GM20000 (cell line): ENCODE results near the gene PTPN20.

ENCODE experiments used
- DNase-seq: peaks from one replicate; pipeline ENCODE4 v3.0.0; 2012; ENCODE audit warnings: low spot score
- TF ChIP-seq, protein P1 (sequence below): IDR thresholded peaks from 2 replicates; pipeline ENCODE4 v1.5.1; 2012; ENCODE audit warnings: mild to moderate bottlenecking, control low read depth; ENCODE audit errors: extremely low read depth, missing control alignments

The PTPN20 gene

DNA sequence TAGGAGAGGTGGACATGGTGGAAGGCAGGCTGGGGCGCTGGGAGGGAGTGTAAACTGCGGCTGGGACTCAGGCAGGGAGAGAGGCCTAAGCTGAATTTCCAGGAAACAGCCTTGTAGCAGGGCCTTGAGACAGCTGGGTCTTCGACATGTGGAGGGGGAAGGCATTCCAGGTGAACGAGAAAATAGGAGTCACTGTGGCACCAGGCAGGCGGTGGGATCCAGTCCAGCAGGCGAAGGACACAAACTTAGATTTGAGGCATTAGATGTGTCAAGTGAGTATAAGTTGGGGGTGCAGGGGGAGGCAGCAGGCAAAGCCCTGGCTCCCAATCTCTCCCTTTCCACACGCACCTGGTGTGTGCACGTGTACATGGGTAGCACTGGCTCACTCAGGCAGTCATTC is 105.3 kb downstream of the PTPN20 start:
- DNase-seq, result no peak
- TF ChIP-seq, protein P1, sequence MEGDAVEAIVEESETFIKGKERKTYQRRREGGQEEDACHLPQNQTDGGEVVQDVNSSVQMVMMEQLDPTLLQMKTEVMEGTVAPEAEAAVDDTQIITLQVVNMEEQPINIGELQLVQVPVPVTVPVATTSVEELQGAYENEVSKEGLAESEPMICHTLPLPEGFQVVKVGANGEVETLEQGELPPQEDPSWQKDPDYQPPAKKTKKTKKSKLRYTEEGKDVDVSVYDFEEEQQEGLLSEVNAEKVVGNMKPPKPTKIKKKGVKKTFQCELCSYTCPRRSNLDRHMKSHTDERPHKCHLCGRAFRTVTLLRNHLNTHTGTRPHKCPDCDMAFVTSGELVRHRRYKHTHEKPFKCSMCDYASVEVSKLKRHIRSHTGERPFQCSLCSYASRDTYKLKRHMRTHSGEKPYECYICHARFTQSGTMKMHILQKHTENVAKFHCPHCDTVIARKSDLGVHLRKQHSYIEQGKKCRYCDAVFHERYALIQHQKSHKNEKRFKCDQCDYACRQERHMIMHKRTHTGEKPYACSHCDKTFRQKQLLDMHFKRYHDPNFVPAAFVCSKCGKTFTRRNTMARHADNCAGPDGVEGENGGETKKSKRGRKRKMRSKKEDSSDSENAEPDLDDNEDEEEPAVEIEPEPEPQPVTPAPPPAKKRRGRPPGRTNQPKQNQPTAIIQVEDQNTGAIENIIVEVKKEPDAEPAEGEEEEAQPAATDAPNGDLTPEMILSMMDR, result no peak

DNA sequence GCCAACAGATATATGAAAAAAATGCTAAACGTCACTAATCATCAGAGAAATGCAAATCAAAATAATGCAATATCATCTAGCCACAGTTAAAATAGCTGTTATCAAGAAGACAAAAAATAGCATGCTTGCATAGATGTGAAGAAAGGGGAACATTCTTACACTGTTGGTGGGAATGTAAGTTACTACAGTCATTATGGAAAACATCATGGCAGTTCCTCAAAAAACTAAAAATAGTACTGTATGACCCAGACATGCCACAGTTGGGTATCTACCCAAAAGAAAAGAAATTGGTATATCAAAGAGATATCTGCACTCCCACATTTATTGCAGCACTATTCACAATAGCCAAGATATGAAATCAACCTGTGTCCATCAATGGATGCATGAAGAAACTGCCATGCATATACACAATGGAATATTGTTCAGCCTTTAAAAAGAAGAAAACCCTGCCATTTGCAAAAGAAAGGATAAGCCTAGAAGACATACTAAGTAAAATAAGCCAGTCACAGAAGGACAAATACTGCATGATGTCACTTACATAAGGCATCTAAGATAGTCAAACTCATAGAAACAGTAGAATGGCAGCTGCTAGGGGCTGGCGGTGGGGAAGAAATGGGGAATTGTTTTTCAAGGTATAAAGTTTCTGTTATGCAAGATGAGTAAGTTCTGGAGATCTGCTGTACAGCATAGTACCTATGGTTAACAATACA is 107.0 kb downstream of the PTPN20 start:
- TF ChIP-seq, protein P1, result no peak
- DNase-seq, result no peak

DNA sequence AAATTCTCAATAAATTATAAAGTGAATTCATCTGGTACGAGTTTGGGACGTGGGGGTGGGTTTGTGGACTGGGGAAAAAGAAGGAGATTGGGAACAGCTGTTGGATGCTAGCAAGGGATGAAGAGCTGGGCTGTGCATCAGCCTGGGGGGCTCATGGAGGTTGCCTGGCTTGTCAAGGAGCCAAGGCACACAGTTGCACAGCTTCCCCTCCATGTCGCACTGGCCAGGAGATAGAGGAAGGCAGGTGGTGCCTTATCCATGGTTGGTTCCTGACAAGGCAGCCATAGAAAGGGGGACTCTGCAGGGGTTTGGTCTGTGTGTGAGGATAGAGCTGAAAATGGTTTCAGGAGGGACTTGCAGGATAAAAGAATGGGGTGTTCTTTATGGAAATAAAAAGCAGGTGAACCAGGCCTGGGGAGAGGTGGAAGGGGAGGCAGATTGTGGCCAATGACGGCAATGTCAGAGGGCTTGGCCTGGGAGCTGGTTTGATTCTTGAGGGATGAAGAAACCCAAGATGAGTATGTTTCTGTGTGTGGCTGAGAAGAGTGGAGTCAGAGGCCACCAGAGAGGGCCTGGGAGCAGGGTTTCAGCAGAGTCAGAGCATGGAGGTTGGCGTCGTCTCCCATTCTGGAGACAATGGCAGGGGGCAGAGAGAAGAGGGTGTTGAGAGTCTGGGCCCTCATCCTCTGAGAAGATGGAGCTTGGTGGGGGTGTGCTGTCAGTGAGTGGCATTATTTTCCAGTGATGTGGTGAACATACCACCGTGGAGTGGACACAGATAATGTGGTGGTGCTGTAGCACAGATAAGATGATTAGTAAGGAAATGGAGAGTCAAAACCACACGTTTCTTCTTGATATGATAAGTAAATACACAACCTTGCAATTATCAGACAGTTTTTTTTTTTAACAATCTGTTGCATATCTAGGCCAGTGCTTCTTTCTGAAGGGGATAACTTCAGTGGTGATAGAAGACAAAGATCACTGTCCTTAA is 108.2 kb downstream of the PTPN20 start:
- TF ChIP-seq, protein P1, result no peak
- no peak for DNase-seq

DNA sequence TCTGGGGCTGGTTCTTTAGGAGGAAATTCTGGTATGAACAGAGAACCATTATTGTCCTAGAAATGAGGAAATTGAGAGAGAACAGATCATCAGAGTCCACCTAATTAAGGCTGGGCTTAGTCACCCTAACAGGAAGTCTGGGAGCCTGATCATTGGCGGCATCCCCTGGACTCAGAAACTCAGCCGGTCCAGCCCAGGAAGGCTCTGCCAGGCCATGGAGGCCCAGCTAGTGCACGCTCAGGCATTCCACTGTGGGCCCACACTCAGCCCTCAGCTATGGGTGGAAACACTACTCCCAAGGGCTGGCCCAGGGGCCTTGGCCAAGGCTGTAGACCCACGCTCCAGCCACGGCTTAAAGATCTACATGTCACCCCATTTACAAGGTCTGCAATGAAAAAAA is 109.2 kb downstream of the PTPN20 start:
- DNase-seq, result no peak
- TF ChIP-seq, protein P1, result no peak

DNA sequence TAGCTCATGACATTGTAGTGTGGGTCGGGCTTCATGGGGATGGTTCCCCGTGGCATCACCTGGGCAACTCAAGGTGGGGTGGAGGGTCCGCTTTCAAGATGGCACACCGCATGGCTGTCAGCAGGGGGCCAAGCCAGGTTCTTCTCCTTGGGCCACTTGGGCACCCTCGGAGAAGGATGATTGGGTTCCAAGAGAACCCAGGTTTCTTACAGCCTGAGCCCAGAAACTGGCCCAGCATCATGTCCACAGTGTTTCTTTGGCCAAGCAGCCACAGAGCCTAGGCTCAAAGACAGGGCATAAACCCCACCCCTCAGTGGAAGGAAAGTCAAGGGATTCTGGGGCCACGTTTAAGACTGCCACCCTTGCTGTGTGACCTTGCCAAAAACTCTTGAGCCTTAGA is 110.6 kb downstream of the PTPN20 start:
- TF ChIP-seq, protein P1, result no peak
- no peak for DNase-seq

DNA sequence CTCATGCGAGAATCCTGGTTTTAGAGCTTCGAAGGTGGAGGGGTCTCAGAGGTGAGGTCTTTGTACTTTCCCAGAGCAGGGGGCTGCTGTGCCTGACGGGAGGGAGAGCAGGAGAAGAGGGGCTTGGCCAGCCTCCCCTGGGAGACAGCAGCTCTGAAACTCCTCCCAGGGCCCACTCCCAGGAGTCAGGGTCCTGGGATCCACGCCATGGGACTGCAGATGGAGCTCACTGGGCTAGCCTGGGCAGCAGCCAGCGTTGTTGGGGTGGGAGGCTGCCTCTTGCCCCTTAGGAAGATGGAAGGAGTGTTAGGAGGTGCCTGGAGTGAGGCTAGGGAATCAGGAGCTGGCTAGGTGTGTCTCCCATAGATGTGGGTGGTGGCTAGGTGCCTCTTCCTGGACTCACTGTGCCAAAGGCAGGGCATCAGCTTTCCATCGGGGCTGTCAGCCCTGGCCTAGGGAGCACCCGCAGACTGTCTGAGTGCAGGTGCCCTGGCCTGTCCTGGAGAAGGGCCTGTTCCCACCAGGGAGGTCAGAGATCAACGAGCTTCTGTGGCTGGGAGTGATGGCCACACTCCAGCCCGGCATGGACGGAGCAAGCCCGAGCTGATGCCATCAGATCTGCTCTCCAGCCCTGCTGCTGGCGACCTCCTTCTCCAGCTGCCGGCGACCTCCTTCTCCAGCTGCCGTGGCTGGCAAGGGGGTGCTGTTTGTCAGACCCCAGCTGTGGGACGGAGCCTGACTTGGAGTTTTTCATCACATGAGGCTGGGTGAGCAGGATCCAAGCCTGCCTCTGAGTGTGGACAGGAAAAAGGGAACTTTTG is 111.3 kb downstream of the PTPN20 start:
- TF ChIP-seq, protein P1, result no peak
- DNase-seq, result no peak
